ENCODE data around the gene CABP4. TPM values are rescaled to one million over a fixed set of nuclear protein-coding genes. Genes with fewer than 3 reads are reported as not detected.

Gene CABP4
- total RNA-seq, 1 experiment from 2014 or later = not detected

GRCh38 chr11:67497656-67498291, 42.6 kb downstream of the CABP4 start:
- intact Hi-C loops (cut with micrococcal nuclease) = no loop called here
- Mint-ChIP-seq H3K4me3 (ENCODE audit: unreplicated experiment) (no peak overlapping the region), H3K36me3 (ENCODE audit: insufficient read depth, unreplicated experiment) (peaks cover 33% of the 10 kb centered on the region), H3K27ac (ENCODE audit: low read depth, unreplicated experiment) (no peak overlapping the region), H3K27me3 (ENCODE audit: insufficient read depth, unreplicated experiment) (no peaks in the 10 kb centered on the region), H3K4me1 (ENCODE audit: insufficient read depth, unreplicated experiment) (peaks cover 7% of the 10 kb centered on the region), H3K9me3 (ENCODE audit: unreplicated experiment) (no peaks in the 10 kb centered on the region)
- ChIA-PET POLR2A (no interaction called here), CTCF (no interaction called here)
- BruUV-seq (replicated peaks) = no TSS peak
- DNase-seq (ENCODE audit: unreplicated experiment) = no peak
- TF ChIP-seq CTCF (IDR thresholded peaks at IDR 0.05; ENCODE audit: unreplicated experiment) = no peak

- ChIA-PET POLR2A (interaction anchor here (0.7 kb wide), 1 partner anchor 9 kb away, joined by 3 read pairs; the partner anchor contains the start of gene CDK2AP2), CTCF (interaction anchor here (0.7 kb wide), 1 partner anchor 22 kb away, joined by 3 read pairs; no protein-coding TSS in a partner anchor)
- DNase-seq (ENCODE audit: unreplicated experiment) = no peak
- H3K4me3 Mint-ChIP-seq (ENCODE audit: unreplicated experiment) = no peak overlapping the region
- peaks cover 7% of the 10 kb centered on the region for H3K4me1 Mint-ChIP-seq (ENCODE audit: insufficient read depth, unreplicated experiment)
- no peak for TF ChIP-seq CTCF (IDR thresholded peaks at IDR 0.05; ENCODE audit: unreplicated experiment)
- peaks cover 32% of the 10 kb centered on the region for H3K36me3 Mint-ChIP-seq (ENCODE audit: insufficient read depth, unreplicated experiment)
- no peaks in the 10 kb centered on the region for H3K27me3 Mint-ChIP-seq (ENCODE audit: insufficient read depth, unreplicated experiment)
- intact Hi-C loops (cut with micrococcal nuclease) = no loop called here
- H3K9me3 Mint-ChIP-seq (ENCODE audit: unreplicated experiment) = no peaks in the 10 kb centered on the region
- H3K27ac Mint-ChIP-seq (ENCODE audit: low read depth, unreplicated experiment) = no peak overlapping the region
- no TSS peak for BruUV-seq (replicated peaks)
These were observed 43.4 kb downstream of the CABP4 start for GRCh38 chr11:67498544-67498972.

- intact Hi-C loops (cut with micrococcal nuclease) = no loop called here
- no peak for DNase-seq (ENCODE audit: unreplicated experiment)
- no peaks in the 10 kb centered on the region for H3K27me3 Mint-ChIP-seq (ENCODE audit: insufficient read depth, unreplicated experiment)
- ChIA-PET CTCF (interaction anchor here (0.7 kb wide), 1 partner anchor 29 kb away, joined by 3 read pairs; no protein-coding TSS in a partner anchor), POLR2A (interaction anchor here (1.2 kb wide), 1 partner anchor 32 kb away, joined by 3 read pairs; no protein-coding TSS in a partner anchor)
- H3K4me1 Mint-ChIP-seq (ENCODE audit: insufficient read depth, unreplicated experiment) = peaks cover 7% of the 10 kb centered on the region
- no peak overlapping the region for H3K27ac Mint-ChIP-seq (ENCODE audit: low read depth, unreplicated experiment)
- no peak overlapping the region for H3K4me3 Mint-ChIP-seq (ENCODE audit: unreplicated experiment)
- H3K36me3 Mint-ChIP-seq (ENCODE audit: insufficient read depth, unreplicated experiment) = peaks cover 21% of the 10 kb centered on the region
- no peaks in the 10 kb centered on the region for H3K9me3 Mint-ChIP-seq (ENCODE audit: unreplicated experiment)
- BruUV-seq (replicated peaks) = no TSS peak
- TF ChIP-seq CTCF (IDR thresholded peaks at IDR 0.05; ENCODE audit: unreplicated experiment) = no peak
These were observed 44.8 kb downstream of the CABP4 start for GRCh38 chr11:67499808-67500483.

- CTCF ChIA-PET = interaction anchor here (0.5 to 0.7 kb wide), 2 partner anchors 30 to 136 kb away, joined by 3 read pairs; no protein-coding TSS in a partner anchor
- no TSS peak for BruUV-seq (replicated peaks)
- intact Hi-C loops (cut with micrococcal nuclease) = no loop called here
- Mint-ChIP-seq H3K27me3 (ENCODE audit: insufficient read depth, unreplicated experiment) (no peaks in the 10 kb centered on the region), H3K4me1 (ENCODE audit: insufficient read depth, unreplicated experiment) (peaks cover 9% of the 10 kb centered on the region), H3K27ac (ENCODE audit: low read depth, unreplicated experiment) (no peak overlapping the region), H3K36me3 (ENCODE audit: insufficient read depth, unreplicated experiment) (peaks cover 22% of the 10 kb centered on the region), H3K9me3 (ENCODE audit: unreplicated experiment) (no peaks in the 10 kb centered on the region), H3K4me3 (ENCODE audit: unreplicated experiment) (no peak overlapping the region)
- no peak for TF ChIP-seq CTCF (IDR thresholded peaks at IDR 0.05; ENCODE audit: unreplicated experiment)
- POLR2A ChIA-PET = interaction anchor here (0.6 to 1.3 kb wide), 4 partner anchors 8 to 98 kb away, joined by 3 read pairs; no protein-coding TSS in a partner anchor
- no peak for DNase-seq (ENCODE audit: unreplicated experiment)
These were observed 45.3 kb downstream of the CABP4 start for GRCh38 chr11:67500484-67500821.
